Measurements from ENCODE around the gene NPRL2.

The NPRL2 gene

DNA sequence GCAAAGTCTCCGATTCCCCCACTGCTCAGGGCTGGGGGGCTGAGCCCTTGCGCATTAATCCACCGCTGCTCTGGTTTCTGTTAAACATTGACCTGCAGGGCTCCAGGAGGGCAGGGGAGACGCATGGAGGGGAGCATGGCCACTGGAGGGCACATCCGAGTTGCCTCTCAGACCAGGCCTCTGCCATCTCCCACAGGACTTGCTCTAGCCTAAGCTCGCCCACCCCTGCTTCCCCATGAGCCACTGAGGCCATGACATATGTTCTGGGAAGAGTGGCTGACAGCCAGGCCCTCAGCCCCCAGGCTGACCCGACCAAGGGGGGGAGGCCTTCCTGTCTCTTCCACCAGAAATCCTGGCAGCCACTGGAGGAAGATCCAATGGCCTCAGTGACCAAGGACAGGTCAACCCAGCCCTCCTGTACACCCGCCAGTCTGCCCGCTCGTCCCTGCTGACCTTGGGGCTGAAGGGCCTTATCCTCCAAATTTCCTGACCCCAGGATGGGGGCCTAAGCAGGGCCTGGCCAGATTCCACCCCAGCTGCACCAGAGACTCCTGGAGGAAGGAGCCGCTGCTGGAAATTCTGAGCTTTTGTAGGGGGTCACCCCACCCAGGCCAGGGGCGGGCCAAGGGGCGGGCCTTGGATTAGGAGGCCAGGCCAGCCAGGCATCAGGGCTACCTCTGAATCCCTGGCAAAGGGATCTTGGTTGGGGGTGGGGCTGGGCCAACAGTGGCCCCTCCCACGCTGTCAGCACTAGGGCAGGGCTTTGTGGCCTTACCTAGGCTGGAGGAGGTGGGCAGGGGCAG is 47.4 kb downstream of the NPRL2 start, which contains the start of gene HYAL1:
Gene HYAL1, minus strand, starts transcription at position 562 of the 803 bp plus-strand sequence. CDS start 618 bp downstream, outside the sequence.
- TF ChIP-seq, protein P1, sequence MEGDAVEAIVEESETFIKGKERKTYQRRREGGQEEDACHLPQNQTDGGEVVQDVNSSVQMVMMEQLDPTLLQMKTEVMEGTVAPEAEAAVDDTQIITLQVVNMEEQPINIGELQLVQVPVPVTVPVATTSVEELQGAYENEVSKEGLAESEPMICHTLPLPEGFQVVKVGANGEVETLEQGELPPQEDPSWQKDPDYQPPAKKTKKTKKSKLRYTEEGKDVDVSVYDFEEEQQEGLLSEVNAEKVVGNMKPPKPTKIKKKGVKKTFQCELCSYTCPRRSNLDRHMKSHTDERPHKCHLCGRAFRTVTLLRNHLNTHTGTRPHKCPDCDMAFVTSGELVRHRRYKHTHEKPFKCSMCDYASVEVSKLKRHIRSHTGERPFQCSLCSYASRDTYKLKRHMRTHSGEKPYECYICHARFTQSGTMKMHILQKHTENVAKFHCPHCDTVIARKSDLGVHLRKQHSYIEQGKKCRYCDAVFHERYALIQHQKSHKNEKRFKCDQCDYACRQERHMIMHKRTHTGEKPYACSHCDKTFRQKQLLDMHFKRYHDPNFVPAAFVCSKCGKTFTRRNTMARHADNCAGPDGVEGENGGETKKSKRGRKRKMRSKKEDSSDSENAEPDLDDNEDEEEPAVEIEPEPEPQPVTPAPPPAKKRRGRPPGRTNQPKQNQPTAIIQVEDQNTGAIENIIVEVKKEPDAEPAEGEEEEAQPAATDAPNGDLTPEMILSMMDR (IDR thresholded peaks at IDR 0.05; ENCODE audit: insufficient read depth, low read length, poor library complexity, severe bottlenecking) = no peak
- Histone ChIP-seq H3K4me3 (replicated peaks; ENCODE audit: low read depth, low read length) (no peak within 1 kb of the TSS), H3K36me3 (ENCODE audit: control insufficient read depth, insufficient read depth, low read length) (no peaks in the 10 kb centered on the region), H3K27me3 (replicated peaks; ENCODE audit: control insufficient read depth, insufficient read depth, low read length) (no peaks in the 10 kb centered on the region)
- no peak for DNase-seq (ENCODE audit: extremely low read depth, insufficient read length)

DNA sequence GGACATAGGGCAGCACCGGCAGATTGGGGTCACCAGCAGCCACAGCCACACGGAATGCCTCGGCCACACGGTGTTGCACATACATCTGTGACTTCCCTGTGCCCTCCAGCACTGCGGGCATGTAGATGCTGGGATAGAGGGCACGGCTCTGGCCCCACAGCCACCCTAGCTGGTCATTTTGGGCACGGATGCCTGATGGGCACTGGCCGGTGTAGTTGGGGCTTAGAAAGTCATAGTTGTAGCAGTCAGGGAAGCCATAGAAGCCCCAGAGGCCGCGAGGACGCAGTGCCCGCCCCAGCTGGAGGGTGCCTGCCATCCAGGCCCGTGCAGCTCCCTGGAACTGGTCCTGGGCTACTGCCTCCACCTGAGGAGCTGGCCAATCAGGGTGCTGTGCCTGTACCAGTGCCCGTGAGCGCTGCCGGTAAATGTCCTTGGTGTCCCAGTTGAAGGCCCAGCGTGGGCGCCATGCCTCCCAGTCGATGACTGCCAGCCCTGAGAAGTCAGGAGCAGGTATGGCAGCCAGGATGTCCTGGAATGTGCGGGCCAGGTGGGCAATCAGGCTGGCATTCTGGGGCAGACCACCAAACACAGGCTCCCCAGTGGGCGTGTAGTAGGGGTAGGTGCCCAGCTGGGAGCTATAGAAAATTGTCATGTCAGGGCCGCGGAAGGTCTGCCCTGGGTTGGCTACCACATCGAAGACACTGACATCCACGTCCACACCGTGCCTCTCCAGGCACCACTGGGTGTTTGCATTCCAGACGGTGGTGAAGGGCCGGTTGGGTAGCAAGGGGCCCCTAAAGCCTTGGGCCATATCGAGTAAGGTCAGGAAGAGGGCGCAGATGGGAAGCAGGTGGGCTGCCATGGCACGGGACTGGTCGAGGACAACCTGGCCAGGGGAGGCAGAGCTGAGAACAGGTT is 48.2 kb downstream of the NPRL2 start:
- Histone ChIP-seq H3K36me3 (ENCODE audit: control insufficient read depth, insufficient read depth, low read length) (no peaks in the 10 kb centered on the region), H3K27me3 (replicated peaks; ENCODE audit: control insufficient read depth, insufficient read depth, low read length) (no peaks in the 10 kb centered on the region), H3K4me3 (replicated peaks; ENCODE audit: low read depth, low read length) (no peak overlapping the region)
- TF ChIP-seq, protein P1 (IDR thresholded peaks at IDR 0.05; ENCODE audit: insufficient read depth, low read length, poor library complexity, severe bottlenecking) = no peak
- DNase-seq (ENCODE audit: extremely low read depth, insufficient read length) = no peak

DNA sequence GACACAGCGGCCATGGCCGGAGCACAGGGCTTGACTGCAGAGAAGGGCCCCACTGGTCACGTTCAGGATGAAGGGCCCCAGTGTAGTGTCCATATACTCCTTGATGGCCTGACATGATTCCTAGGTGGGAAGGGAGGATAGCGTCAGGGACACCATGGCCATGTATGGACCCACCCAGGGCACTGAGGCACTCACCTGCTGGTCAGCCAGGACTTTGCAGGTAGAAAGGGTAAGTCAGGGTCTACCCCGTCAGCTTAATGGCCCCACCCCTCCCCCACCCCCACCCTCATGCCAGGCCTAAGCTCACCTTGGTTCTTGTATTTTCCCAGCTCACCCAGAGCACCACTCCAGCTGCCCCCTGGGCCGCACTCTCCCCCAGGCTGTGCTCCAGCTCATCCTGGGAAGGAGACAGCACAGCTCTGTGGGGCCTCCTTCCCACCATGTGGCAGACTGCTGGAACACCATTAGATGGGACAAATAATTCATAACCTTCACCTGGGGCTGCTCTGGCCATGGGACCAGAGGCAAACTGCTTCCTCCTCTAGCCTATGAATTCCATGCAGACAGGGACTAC is 49.8 kb downstream of the NPRL2 start:
- no peaks in the 10 kb centered on the region for H3K27me3 ChIP-seq (replicated peaks; ENCODE audit: control insufficient read depth, insufficient read depth, low read length)
- H3K4me3 ChIP-seq (replicated peaks; ENCODE audit: low read depth, low read length) = no peak overlapping the region
- H3K36me3 ChIP-seq (ENCODE audit: control insufficient read depth, insufficient read depth, low read length) = no peaks in the 10 kb centered on the region
- DNase-seq (ENCODE audit: extremely low read depth, insufficient read length) = no peak
- TF ChIP-seq, protein P1 (IDR thresholded peaks at IDR 0.05; ENCODE audit: insufficient read depth, low read length, poor library complexity, severe bottlenecking) = no peak

DNA sequence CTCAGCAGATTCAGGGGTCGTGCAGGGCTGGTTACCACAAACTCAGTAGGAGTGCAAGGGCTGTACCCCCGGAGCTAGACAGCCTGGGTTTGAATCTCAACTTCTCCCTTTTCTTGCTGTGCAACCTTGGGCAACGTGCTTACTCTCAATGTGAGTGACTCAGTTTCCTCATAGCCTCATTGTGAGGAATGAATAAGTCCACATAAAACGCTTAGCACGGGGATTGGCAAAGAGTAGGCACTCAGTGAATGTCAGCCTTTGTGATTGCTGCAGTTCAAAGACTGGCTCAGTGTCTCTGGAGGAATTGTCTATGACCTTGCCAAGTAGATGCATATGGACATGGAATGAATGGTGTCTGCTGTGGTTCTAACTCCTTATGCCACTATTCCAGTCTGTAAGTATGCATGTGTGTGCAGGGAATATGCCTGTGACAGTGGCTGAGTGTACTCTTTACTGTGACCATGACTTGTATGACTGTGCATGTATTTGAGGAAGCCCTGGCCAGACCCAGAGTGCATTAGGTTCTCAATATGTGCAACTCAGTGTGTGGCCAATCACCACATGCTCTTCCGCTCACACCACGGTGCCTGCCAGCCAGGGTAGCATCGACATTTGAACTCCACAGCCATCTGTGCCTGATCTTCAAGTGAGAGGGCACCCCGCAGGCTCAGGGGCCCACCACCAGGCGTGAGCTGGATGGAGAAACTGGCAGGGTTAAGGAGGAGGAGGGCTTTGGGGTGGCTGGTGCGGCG is 50.5 kb downstream of the NPRL2 start:
- TF ChIP-seq, protein P1 (IDR thresholded peaks at IDR 0.05; ENCODE audit: insufficient read depth, low read length, poor library complexity, severe bottlenecking) = no peak

DNA sequence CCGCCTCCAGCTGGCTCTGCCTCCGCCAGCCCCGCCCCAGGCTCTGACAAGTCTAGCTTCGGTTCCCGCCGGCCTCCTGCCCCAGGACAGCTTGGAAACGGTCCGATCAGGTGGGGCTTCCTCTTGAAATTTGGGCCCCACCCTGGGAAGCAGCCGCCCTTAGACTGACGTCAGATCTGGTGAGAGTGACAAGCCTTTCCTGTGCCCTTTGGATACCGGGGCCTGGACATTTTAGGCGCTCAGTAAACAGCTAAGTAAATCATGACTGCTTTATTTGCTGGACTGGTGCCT is 51.0 kb downstream of the NPRL2 start:
- TF ChIP-seq, protein P1 (IDR thresholded peaks at IDR 0.05; ENCODE audit: insufficient read depth, low read length, poor library complexity, severe bottlenecking) = no peak
- no peak for DNase-seq (ENCODE audit: extremely low read depth, insufficient read length)
- Histone ChIP-seq H3K27me3 (replicated peaks; ENCODE audit: control insufficient read depth, insufficient read depth, low read length) (no peaks in the 10 kb centered on the region), H3K36me3 (ENCODE audit: control insufficient read depth, insufficient read depth, low read length) (no peaks in the 10 kb centered on the region), H3K4me3 (replicated peaks; ENCODE audit: low read depth, low read length) (peak overlapping the region; percentile 63)

More for the DNA sequence above, 50.5 kb downstream of the NPRL2 start:
- no peaks in the 10 kb centered on the region for H3K36me3 ChIP-seq (ENCODE audit: control insufficient read depth, insufficient read depth, low read length)
- no peak for DNase-seq (ENCODE audit: extremely low read depth, insufficient read length)
- H3K27me3 ChIP-seq (replicated peaks; ENCODE audit: control insufficient read depth, insufficient read depth, low read length) = no peaks in the 10 kb centered on the region
- H3K4me3 ChIP-seq (replicated peaks; ENCODE audit: low read depth, low read length) = peak overlapping the region; percentile 63

All from GM06990 (cell line).